Panc1 (cell line): ENCODE results near the gene GABRA4. TPM values are rescaled to one million over a fixed set of nuclear protein-coding genes. Genes with fewer than 3 reads are reported as not detected.

Experiments
- ATAC-seq: fragments of 200-7000 bp; cut with Tn5 transposase; 2 replicates; pipeline ENCODE4 v1.9.1; 2020; ENCODE audit warnings: mild to moderate bottlenecking, moderate library complexity
- BruUV-seq: library from RNA; stranded (reverse); fragments of 400-500 nt; replicated peaks from 2 replicates; lab custom pipeline; 2021; lab: Mats Ljungman, UMichigan
- CTCF ChIA-PET: fragments of 300-600 bp; sonication (Branson Sonifier 250); formaldehyde crosslinking; loops from one replicate; lab custom pipeline; 2022; ENCODE audit warnings: antibody characterized with exemption; lab: Charles Lee
- POLR2A ChIA-PET: fragments of 300-600 bp; sonication (Branson Sonifier 250); formaldehyde crosslinking; loops from one replicate; lab custom pipeline; 2022; ENCODE audit warnings: antibody characterized with exemption; lab: Charles Lee
- DNase-seq: peaks from one replicate; pipeline ENCODE4 v3.0.0-alpha.2; 2010; ENCODE audit warnings: low read depth, low spot score
- H3K27ac ChIP-seq: 2 replicates; pipeline ENCODE4 v1.5.1; 2011; ENCODE audit warnings: mild to moderate bottlenecking, low read length, inconsistent platforms
- H3K27me3 ChIP-seq: fragments of 200-500 bp; sonication (Bioruptor generic); 2 replicates; pipeline ENCODE4 v1.6.0; 2014; ENCODE audit warnings: low read length, inconsistent platforms; ENCODE audit not compliant: control insufficient read depth, insufficient read depth
- H3K36me3 ChIP-seq: fragments of 200-500 bp; sonication (Bioruptor generic); 2 replicates; pipeline ENCODE4 v1.5.1; 2014; ENCODE audit warnings: inconsistent platforms, mild to moderate bottlenecking, low read length, moderate library complexity; ENCODE audit not compliant: control insufficient read depth, insufficient read depth
- H3K4me1 ChIP-seq: 2 replicates; pipeline ENCODE4 v1.5.1; 2011; ENCODE audit warnings: inconsistent platforms, mild to moderate bottlenecking, low read length, moderate library complexity; ENCODE audit not compliant: control insufficient read depth, insufficient read depth
- H3K4me3 ChIP-seq, 2 experiments: 2 replicates each; pipeline ENCODE4 v1.5.1; 2011 to 2012; ENCODE audit warnings: low read depth in 2 of 2, low read length in 2 of 2, mild to moderate bottlenecking in 2 of 2, inconsistent platforms in 1 of 2, moderate library complexity in 1 of 2
- H3K9me3 ChIP-seq: fragments of 200-500 bp; sonication (Bioruptor generic); 2 replicates; pipeline ENCODE4 v1.5.1; 2014; ENCODE audit warnings: low read depth, mild to moderate bottlenecking, inconsistent platforms, low read length, moderate library complexity; ENCODE audit not compliant: control insufficient read depth, insufficient read depth
- CTCF ChIP-seq: fragments of 450-650 bp; IDR thresholded peaks from 2 replicates; pipeline ENCODE4 v1.5.1; 2017; ENCODE audit warnings: mild to moderate bottlenecking
- POLR2AphosphoS5 ChIP-seq: IDR thresholded peaks from 2 replicates; pipeline ENCODE4 v1.6.1; 2012; ENCODE audit warnings: mild to moderate bottlenecking, low read depth, low read length, moderate library complexity
- REST ChIP-seq, 2 experiments: IDR thresholded peaks; 2 replicates each; pipeline ENCODE4 v1.6.1; 2011 to 2012; ENCODE audit warnings: low read depth in 2 of 2, control low read depth in 1 of 2, low read length in 1 of 2, mild to moderate bottlenecking in 1 of 2, moderate library complexity in 1 of 2; ENCODE audit not compliant: insufficient read depth in 1 of 2
- SIN3A ChIP-seq: IDR thresholded peaks from 2 replicates; pipeline ENCODE4 v1.6.1; 2012; ENCODE audit warnings: low read depth, mild to moderate bottlenecking, low read length, moderate library complexity, borderline replicate concordance; ENCODE audit not compliant: insufficient read depth
- TCF7L2 ChIP-seq: IDR thresholded peaks from 2 replicates; pipeline ENCODE4 v1.6.1; 2011; ENCODE audit warnings: mild to moderate bottlenecking, low read depth, low read length, inconsistent platforms
- in situ Hi-C: cut with HindIII; loops from 2 replicates; pipeline ENCODE4 v1.10.0; 2016; ENCODE audit warnings: low sequenced_read_pairs, low pct_unique_long_range_greater_than_20kb
- intact Hi-C: fragments of 100-400 bp; cut with micrococcal nuclease; formaldehyde crosslinking; loops from one replicate; pipeline ENCODE4 v1.10.0; 2022; ENCODE audit not compliant: unreplicated experiment
- total RNA-seq: library from RNA; stranded (reverse); gene quantifications from one replicate; pipeline ENCODE4 v1.2.1, GENCODE V29; 2021; ENCODE audit not compliant: unreplicated experiment

The GABRA4 gene
- total RNA-seq, 1 experiment from 2014 or later: not detected

DNA sequence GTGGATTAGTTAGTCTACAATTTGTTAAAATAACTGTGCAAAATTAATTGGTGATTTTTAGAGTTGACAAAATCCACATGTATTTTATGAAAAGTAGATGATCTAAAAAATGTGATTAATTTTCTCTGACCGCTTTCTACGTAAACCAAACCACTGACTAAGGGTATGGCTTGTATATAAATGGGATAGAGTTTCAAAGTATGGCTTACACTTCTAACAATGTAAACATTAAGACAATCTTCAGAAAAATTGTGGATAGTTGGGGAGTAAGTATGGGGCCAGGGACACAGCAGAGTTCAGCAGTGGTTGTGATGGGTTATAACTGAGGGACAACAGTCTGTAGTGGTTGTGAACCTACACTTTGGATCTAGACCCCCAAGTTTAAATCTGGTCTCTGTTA lies 39.8 kb downstream of the GABRA4 start:
- DNase-seq: no peak
- no peaks in the 10 kb centered on the region for H3K9me3 ChIP-seq
- intact Hi-C loops: no loop called here
- H3K4me3 ChIP-seq: no peak overlapping the region
- no peak overlapping the region for H3K27ac ChIP-seq
- TF ChIP-seq CTCF (no peak), POLR2AphosphoS5 (no peak), REST (IDR thresholded peaks at IDR 0.05; ENCODE audit: insufficient read depth in 1 of 2, low read depth in 2 of 2, low read length in 1 of 2) (no peak), SIN3A (no peak)
- in situ Hi-C loops: no loop called here
- H3K36me3 ChIP-seq: no peaks in the 10 kb centered on the region
- ChIA-PET CTCF (no interaction called here), POLR2A (no interaction called here)
- H3K27me3 ChIP-seq: no peaks in the 10 kb centered on the region
- no TSS peak for BruUV-seq
- ATAC-seq: no peak
- H3K4me1 ChIP-seq: no peaks in the 10 kb centered on the region

DNA sequence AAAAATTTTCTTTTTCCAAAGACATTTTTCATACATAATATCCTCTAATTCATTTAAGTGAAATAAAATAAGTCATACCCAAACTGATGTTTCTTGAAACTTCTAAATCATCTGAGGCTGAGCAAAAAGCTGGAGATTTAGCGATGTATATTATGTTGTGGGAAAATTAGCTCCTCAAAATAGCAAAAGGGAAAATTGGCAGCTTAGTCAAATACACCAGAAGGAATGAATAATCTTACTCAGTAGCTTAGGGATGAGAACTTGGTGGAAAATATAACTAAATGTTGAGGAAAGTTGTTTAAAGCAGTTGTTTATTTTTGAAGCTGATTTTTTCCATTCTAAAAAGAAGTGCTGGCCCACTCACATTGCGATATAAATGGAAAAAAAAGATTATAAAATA lies 40.9 kb downstream of the GABRA4 start:
- DNase-seq (no peak), ATAC-seq (no peak)
- ChIA-PET POLR2A (no interaction called here), CTCF (no interaction called here)
- Histone ChIP-seq H3K9me3 (no peaks in the 10 kb centered on the region), H3K27ac (no peak overlapping the region), H3K27me3 (no peaks in the 10 kb centered on the region), H3K4me3 (no peak overlapping the region), H3K4me1 (no peaks in the 10 kb centered on the region), H3K36me3 (no peaks in the 10 kb centered on the region)
- BruUV-seq: no TSS peak
- TF ChIP-seq POLR2AphosphoS5: no peak
- TF ChIP-seq CTCF: no peak
- TF ChIP-seq TCF7L2: no peak
- TF ChIP-seq SIN3A: no peak
- TF ChIP-seq REST (IDR thresholded peaks at IDR 0.05; ENCODE audit: insufficient read depth in 1 of 2, low read depth in 2 of 2, low read length in 1 of 2): no peak
- intact Hi-C loops: no loop called here
- in situ Hi-C loops: no loop called here
